GM18502 (cell line): Measurements from ENCODE around the gene GAS6.
"Not testable (repeated sequence)": the region's sequence is repeated elsewhere in the genome, so short reads cannot be mapped to it uniquely, and the experiment has no call there.

ENCODE experiments used
- ATAC-seq: cut with Tn5 transposase; IDR thresholded peaks from one replicate; pipeline ENCODE4 v1.9.1; 2021; ENCODE audit warnings: mild to moderate bottlenecking; ENCODE audit not compliant: unreplicated experiment, poor library complexity

Gene GAS6

DNA sequence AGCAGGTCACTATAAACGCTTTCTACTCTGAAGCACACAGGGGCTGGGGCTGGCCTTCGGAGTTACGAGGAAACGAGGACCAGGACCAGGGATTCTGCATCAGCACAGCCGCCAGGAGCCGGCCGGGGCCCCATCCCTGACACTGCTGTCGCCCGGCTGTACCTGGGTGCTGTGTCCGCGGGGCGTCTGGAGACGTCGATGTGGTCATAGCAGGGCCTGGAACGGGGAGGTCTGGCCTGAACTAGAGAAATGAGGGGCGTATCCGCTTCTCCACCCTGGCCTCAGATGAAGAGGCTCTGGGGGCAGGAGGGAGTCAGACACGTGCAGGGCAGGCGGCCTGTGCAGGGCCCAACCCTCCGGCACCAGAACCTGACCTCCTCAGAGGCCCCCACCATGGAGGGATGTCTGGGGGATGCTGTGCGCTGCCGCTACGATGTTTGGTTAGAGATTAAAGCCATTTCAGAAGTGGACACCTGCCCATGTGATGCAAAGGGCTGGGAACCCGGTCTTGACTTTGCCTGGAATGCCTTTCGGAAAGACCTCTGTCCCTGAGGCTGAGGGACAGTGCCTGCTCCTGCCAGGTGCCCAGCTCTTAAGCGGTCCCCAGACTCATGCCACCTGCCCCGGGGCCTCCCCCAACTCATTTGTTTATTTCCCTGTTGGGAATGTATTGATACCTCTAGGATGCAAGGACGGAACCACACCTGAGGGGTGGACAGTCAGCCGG is 21.4 kb downstream of the GAS6 start:
- no peak for ATAC-seq

DNA sequence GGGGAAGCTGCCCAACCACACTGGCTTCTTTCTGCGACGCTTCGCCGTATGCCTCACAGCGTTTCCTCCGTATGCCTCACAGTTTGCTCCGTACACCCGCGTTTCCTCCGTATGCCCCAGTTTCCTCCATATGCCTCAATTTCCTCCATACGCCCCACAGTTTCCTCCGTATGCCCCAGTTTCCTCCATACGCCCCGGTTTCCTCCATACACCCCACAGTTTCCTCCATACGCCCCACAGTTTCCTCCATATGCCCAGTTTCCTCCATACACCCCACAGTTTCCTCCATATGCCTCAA is 22.6 kb downstream of the GAS6 start:
- ATAC-seq = no peak

DNA sequence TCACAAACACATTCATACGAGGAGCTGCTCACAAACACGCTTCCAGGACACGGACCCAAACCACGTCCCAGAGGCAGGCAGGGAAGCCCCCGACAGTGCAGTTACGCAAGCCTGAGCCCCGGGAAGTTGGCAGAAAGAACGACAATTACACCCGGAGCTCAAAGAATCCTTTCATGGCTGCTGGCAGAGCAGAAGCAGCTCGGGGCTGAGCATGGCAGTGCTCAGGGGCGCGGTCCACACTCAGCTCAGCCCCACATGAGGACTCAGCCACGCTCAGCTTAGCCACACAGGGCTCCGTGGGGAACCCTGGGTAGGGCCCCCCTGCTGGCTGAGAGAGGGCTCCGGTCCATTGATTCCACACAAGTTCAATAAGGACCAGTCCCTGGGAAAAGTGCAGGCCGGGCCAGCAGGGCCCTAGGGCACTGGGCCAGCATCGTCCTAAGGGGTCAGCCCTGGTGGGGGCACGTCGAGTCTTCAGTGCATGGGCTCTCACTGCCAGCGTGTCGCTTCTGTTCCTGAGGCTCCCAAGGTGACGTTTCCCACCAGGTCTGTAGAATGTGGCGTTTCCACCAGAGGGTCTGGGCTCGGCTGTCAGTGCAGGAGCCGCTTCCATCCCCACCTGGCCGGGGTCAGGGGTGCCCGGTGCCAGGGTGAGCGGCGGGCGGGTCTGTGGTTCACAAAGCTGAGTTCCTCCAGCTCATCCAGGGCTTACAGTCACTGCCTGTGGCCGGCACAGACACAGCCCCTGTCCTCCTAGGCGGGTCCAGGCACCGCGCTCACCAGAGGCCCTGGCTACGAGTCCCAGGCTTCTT is 23.1 kb downstream of the GAS6 start:
- no peak for ATAC-seq

DNA sequence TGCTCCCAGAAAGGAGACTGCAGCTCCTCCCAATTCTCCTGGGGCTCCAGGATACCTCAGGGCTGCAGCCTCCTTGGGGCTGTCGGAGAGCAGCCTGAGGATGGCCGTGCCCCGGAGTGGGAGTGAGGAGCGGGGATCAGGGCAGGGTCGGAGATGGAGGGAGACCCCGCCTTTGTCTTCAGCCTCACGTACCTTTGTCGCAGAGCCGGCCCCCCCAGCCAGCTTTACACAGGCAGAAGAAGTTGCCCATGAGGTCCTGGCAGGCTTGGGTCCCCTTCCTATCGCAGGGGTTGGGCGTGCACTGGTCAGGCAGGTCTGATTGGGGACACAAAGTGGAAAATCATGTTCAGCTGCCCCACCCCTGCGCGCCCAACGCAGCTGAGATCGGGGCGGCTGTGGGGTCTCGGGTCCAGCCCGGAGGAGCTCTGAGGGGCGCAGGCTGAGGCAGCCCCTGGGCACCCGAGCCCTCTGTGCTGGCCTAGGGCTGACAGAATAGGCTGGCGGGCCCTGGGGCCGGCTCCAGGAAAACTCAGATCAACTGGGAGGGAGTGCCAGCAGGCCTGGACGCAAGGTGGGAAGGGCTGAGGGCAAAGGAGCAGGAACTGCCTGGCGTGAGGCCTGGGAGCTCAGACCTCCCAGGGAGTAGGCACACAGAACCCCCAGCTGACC is 24.2 kb downstream of the GAS6 start:
- no peak for ATAC-seq

DNA sequence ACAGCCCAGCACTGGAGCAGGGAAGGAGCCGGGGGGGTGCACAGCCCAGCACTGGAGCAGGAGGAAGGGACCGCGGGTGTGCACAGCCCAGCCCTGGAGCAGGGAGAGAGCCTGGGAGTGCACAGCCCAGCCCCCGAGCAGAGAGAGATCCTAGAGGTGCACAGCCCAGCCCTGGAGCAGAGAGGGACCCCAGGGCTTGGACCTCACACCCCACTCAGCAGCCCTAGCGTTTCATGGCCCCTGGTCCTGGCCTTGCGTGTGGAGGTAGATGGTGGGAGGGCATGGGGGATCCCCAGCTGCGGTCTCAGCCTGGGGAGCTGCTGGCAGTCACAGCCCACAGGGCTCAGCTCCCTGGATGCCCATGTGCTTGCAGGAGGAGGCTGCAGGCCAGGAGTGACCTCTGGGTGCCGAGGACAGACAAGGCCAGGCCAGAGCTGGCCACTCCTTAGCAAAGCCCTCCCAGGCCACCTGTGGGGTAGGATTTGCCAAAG is 25.1 kb downstream of the GAS6 start:
- ATAC-seq = no peak

DNA sequence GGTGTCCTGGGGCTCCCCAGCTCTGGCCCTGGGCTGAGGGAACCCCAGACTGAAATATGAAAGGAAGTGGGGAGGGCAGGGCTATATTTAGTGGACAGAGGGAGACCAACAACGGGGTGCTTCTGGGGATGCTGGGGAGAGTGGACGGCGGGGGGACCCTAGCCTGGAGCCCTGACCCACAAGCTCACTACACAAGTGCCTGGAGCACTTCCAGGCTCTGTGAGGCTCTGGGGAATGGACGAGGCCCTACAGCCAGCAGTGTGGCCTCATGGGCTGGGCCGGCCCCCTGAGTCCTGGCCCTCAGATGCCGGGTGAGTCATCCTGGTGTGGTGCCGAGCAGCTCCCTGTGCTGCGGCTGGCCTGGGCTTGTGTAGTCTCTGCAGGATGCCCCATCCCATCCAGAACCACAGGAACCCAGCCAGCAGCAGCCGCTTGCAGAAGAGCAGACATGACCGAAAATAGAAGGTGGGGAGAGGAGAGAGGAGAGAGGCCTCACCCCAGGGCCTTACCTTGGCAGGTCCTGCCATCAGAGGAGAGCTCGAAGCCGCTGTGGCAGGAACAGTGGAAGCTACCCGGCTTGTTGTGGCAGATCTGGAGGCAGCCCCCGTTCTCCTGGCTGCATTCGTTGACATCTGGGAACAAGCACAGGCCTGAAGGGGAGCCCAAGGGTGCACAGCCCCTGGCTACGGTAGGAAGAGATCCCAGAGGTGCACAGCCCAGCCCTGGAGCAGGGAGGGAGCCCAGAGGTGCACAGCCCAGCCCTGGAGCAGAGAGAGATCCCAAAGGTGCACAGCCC is 26.1 kb downstream of the GAS6 start:
- no peak for ATAC-seq

DNA sequence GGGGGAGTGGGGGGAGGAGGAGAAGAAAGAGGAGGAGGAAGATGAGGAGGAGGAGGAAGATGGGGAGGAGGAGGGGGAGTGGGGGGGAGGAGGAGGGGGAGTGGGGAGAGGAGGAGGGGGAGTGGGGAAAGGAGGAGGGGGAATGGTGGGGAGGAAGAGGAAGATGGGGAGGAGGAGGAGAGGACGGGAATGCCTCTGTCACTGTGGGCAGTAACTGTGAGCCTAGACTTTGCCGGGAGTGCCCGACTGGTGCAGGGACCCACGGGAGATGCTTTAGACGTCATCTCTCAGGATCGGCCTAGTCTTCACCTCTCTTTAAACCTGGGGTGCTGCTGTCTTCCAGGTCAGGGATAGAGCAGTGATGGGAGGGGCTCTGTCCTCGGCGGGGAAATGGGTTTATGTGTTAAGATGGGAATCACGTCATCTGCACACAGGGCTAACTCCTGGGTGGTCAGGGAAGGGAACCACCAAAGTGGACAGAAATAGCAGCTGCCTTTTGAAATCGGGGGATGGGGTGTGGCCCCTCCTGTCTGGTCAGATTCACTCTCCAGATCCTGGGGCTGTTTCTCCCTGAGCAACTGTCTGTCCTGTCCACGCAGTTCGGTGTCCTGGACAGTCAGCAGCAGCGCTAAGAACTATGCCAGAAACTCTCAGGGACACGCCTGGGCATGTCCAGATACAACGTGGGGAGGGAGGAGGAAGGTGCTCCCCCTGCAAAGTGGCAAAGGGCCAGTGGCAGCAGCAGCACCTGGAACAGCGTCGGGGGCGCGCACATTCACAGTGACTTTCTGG is 26.9 kb downstream of the GAS6 start:
- ATAC-seq = no peak

DNA sequence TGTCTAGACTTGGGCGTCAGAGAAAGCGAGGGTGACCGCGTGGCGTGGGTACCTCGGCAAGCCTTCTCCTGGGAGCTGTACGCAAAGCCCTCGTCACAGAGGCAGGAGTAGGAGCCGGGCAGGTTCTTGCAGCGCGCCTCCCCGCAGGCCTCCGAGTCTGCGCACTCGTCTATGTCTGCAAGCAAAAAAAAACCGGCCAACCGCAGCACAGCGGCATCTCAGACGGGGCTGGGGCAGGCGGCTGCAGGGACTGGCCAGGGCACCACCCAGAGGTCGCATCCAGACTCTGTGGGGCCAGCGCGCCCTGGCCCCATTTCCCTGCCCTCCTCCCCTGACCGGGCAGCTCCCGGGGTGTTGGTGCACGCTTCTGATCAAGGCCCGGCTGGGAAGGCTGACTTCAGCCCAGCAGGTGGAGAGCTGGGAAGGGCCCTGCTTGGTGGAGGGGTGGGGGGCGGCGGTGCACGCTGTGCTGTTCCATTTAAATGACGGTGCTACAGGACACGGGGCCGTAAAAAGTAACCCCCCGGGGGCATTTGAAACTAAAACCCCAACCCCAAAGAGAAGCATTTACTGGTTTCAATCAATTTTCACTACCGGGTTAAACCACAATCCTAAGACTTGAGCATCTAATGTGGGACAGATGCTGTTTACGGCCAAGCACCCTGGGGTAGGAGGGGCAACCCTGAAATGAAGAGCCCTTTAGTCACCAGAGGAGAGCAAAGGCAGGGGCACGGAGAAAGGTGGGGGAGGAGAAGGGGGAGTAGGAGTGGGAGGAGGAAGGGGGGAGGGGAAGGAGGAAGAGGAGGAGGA is 28.2 kb downstream of the GAS6 start:
- no peak for ATAC-seq

DNA sequence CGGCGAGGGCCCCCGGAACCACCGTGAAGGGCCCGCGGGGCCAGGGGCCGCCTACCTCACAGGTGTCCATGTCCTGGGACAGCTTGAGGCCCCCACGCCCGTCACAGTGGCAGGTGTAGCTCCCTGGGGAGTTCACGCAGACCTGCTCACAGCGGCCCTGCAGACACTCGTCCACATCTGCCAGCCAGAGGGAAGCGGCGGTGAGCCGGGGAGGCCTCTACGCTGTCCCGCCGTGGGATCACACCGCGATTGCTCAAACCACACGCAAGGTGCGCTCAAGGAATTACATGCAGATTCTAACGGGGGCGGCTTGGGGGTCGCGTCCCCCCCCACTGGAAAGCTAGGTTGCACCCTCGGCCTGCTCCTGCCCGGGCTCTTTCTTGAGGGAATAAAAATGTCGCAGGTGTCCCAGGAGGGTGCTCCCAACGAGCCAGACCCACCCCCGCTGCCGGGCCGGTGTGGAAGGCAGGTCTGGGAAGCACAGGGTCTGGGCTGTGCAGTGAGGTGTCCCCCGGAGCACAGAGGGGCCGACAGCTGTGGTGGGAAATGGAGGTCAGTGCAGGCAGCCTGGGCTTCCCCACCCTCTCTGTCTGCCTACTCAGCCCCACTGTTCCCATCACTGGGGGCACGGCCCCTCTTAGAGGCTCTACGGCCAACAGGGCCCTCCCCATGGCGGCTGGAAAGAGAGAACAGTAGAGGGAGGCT is 29.2 kb downstream of the GAS6 start:
- ATAC-seq = no peak

DNA sequence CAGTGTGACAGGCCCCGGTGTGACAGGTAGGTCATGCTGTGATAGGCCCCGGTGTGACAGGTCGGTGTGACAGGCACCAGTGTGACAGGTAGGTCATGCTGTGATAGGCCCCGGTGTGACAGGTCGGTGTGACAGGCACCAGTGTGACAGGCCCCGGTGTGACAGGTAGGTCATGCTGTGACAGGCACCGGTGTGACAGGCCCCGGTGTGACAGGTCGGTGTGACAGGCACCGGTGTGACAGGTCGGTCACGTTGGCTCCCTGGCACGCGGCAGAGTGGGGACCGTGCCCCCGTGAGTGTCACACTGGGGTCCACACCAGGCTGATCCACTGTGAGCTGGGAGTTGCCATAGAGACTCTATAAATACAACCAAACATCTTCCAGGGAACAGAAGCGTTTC is 29.9 kb downstream of the GAS6 start:
- ATAC-seq = not testable (repeated sequence)

DNA sequence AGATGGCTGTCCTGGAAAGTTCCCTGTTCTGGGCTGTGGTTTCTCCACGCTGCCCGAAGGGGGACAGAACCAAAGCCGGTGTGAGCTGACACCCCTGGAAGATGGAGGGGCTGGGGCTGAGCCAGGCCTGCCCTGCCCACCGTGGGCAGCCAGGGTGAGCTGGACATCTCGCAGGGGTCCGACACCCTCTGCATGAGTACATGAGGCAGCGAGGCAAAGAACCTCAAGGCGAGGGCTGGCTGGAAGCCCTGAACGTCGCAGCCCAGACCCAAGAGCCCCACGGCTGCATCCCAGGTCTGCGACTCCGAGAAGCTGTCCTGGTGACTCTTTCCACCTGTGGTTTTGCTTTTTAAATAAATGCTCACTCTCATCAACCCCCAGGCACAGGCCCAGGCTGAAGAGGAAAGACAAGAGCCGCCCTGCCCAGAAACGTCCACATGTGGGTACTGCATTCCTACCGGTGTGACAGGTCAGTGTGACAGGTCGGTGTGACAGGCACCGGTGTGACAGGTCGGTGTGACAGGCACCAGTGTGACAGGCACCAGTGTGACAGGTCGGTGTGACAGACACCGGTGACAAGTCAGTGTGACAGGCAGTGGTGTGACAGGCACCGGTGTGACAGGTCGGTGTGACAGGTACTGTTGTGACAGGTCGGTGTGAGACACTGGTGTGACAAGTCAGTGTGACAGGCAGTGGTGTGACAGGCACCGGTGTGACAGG is 30.6 kb downstream of the GAS6 start:
- no peak for ATAC-seq

DNA sequence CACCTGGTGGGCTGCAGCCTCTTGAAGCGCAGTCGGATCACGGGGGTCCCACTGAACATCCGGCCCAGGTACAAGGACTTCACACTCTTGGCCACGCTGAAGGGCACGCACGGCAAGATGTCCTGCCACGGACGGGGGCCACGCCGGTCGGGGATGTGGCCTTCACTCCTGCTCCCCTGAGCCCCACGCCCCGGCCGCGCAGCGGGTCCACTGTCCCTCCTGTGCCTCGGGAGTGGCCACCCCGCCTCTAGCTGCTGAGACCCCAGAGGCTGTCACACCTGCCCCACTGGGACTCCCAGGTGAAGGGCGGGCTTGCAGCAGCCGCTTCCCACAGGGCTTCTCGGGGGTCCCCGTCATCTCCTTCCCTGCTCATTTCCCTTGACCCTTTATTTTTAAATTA is 31.2 kb downstream of the GAS6 start:
- no peak for ATAC-seq

DNA sequence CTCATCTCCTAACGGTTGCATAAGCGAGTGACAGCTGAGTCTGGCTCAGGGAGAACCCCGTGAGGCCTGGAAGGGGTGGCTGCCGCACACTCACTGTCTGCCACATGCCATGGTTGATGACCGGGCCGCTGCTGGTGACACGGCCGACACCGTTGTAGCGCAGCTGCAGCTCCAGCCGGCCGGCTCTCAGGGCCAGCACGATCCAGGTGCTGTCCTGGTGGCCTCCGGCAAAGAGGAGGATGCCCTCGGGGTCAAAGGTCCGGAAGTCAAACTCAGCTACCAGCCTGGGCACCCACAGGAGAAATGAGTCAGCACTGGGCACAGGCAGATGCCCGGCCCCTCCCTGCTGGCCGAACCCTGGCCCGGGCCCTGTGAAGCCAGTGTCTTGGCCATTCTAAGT is 31.7 kb downstream of the GAS6 start:
- ATAC-seq = no peak

DNA sequence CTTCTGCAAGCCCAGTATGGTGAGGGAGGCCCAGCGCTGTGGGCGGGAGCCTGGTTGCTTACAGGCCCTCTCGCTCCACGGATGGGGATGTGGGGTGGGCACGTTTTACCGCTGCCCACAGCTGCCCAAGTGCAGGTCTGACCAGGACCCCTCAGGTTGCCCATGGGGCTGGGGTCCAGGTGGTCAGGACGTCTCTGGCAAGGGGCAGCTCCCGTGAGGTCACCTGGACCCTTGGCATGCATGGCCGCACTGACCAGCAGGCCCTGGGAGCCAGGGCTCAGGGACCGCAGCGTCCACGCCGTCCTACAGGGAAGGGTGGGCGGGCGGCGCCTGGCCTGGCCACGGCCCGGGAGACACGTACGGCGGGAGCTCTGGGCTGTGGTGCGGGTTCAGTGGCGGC is 32.8 kb downstream of the GAS6 start:
- no peak for ATAC-seq

DNA sequence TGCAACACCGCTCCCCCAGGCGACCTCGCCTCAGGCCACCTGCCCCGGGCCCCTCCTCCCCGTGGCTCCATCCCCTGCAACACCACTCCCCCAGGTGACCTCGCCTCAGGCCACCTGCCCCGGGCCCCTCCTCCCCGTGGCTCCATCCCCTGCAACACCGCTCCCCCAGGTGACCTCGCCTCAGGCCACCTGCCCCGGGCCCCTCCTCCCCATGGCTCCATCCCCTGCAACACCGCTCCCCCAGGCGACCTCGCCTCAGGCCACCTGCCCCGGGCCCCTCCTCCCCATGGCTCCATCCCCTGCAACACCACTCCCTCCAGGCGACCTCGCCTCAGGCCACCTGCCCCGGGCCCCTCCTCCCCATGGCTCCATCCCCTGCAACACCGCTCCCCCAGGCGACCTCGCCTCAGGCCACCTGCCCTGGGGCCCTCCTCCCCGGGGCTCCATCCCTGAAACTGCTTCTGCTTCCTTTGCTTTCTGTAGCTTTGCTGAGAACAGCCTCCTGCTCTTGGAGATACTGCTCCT is 33.4 kb downstream of the GAS6 start:
- not testable (repeated sequence) for ATAC-seq

DNA sequence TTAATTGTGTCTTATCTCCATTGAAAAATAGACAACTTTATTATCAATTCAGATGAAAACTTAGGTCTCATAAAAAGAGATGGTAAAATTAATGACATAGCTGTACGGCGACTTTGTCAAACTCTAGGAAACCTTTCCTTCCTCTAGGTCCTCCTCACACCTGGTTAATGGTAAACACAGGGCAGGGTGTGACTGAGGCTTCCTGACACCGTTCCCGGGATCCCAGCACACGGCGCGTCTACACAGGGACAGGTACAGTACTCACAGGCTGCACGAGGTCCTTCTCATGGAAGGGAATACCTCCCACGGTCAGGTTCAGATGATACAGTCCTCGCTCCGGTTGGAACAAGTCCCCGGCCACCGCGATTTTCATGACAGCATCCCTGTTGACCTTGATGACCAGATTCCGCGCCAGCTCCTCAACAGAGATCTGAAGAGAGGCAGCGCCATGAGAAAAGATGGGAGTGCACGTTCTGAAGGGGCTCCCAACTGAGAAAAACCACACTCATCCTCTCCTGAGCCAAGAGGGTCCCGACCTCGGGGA is 35.5 kb downstream of the GAS6 start:
- no peak for ATAC-seq

DNA sequence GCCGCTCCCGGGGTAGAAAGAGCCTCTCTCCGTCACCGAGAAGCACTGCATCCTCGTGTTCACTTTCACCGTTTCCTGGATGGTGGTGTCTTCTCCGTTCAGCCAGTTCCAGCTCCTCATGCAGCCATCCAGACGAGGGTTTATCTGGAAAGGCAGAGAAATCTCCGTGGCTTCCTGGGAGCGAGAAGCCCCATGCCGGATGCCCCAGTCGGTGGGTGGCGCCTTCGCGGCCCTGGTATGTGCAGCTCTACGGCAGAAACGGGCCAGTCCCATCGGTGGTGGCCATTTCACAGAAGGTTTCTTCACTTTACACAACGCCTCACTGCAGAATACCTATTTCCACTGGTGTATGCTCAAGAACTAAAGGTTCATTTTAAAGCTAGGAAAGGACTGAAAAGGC is 36.9 kb downstream of the GAS6 start:
- no peak for ATAC-seq
